ENCODE results near the gene HEYL. TPM values are rescaled to one million over a fixed set of nuclear protein-coding genes. Genes with fewer than 3 reads are reported as not detected.
A peak's percentile ranks its signal among the peaks of the same experiment; 100 is the strongest.

The HEYL gene
- total and polyA plus RNA-seq, 4 donors, result 7.6 to 19.6 (median 10.9) TPM

- peaks cover 0 to 2% (median 2%) of the 10 kb centered on the region in 3 donors for H3K27me3 ChIP-seq (ENCODE audit: control insufficient read depth in 3 of 3, insufficient read depth in 3 of 3, low read length in 2 of 3)
- H3K9me3 ChIP-seq (ENCODE audit: control insufficient read depth in 4 of 4, insufficient read depth in 3 of 4, low read length in 3 of 4), result no peaks in the 10 kb centered on the region
- DNase-seq, result no peak
- H3K36me3 ChIP-seq (ENCODE audit: control insufficient read depth in 4 of 4, insufficient read depth in 4 of 4, low read length in 4 of 4), result peaks cover 0 to 8% (median 0%) of the 10 kb centered on the region in 4 donors
- no peak for TF ChIP-seq CTCF (IDR thresholded peaks at IDR 0.05; ENCODE audit: control extremely low read depth, extremely low read depth)
- no peak for ATAC-seq (ENCODE audit: insufficient read depth, low FRiP score)
- peak overlapping the region; percentile 5 to 69 for H3K27ac ChIP-seq (ENCODE audit: low read depth in 1 of 2, low read length in 1 of 2)
- H3K4me1 ChIP-seq (ENCODE audit: control insufficient read depth in 5 of 5, insufficient read depth in 5 of 5, low read length in 5 of 5), result peaks cover 0 to 25% (median 7%) of the 10 kb centered on the region in 5 donors
- H3K9ac ChIP-seq (ENCODE audit: insufficient read depth in 1 of 2, low read length in 2 of 2), result no peak overlapping the region
- H3K4me3 ChIP-seq, result no peak overlapping the region
- WGBS, 2 donors, result 84 to 87% methylated on average over 16 of the region's 16 CpGs
Measured at GRCh38 chr1:39626646-39627045, 12.8 kb downstream of the HEYL start.

GRCh38 chr1:39625462-39626273, 13.8 kb downstream of the HEYL start:
- H3K4me3 ChIP-seq, result no peak overlapping the region
- no peak overlapping the region for H3K9ac ChIP-seq (ENCODE audit: insufficient read depth in 1 of 2, low read length in 2 of 2)
- ATAC-seq (ENCODE audit: insufficient read depth, low FRiP score), result peak; percentile 20
- no peak for TF ChIP-seq CTCF (IDR thresholded peaks at IDR 0.05; ENCODE audit: control extremely low read depth, extremely low read depth)
- DNase-seq, result peak; percentile 90 to 95 (median 91)
- peaks cover 0 to 2% (median 2%) of the 10 kb centered on the region in 3 donors for H3K27me3 ChIP-seq (ENCODE audit: control insufficient read depth in 3 of 3, insufficient read depth in 3 of 3, low read length in 2 of 3)
- H3K4me1 ChIP-seq (ENCODE audit: control insufficient read depth in 5 of 5, insufficient read depth in 5 of 5, low read length in 5 of 5), result peaks cover 0 to 25% (median 7%) of the 10 kb centered on the region in 5 donors
- H3K9me3 ChIP-seq (ENCODE audit: control insufficient read depth in 4 of 4, insufficient read depth in 3 of 4, low read length in 3 of 4), result no peaks in the 10 kb centered on the region
- H3K36me3 ChIP-seq (ENCODE audit: control insufficient read depth in 4 of 4, insufficient read depth in 4 of 4, low read length in 4 of 4), result peaks cover 0 to 8% (median 0%) of the 10 kb centered on the region in 4 donors
- peak overlapping the region; percentile 34 to 69 for H3K27ac ChIP-seq (ENCODE audit: low read depth in 1 of 2, low read length in 1 of 2)
- WGBS, 2 donors, result 76 to 80% methylated on average over 11 of the region's 11 CpGs

- Histone ChIP-seq H3K36me3 (ENCODE audit: control insufficient read depth in 4 of 4, insufficient read depth in 4 of 4, low read length in 4 of 4) (peaks cover 0 to 6% (median 0%) of the 10 kb centered on the region in 4 donors), H3K27me3 (ENCODE audit: control insufficient read depth in 3 of 3, insufficient read depth in 3 of 3, low read length in 2 of 3) (peaks cover 0 to 2% (median 2%) of the 10 kb centered on the region in 3 donors), H3K9ac (ENCODE audit: insufficient read depth in 1 of 2, low read length in 2 of 2) (no peak overlapping the region), H3K27ac (ENCODE audit: low read depth in 1 of 2, low read length in 1 of 2) (peak overlapping the region; percentile 17 to 48), H3K4me1 (ENCODE audit: control insufficient read depth in 5 of 5, insufficient read depth in 5 of 5, low read length in 5 of 5) (peaks cover 0 to 25% (median 7%) of the 10 kb centered on the region in 5 donors), H3K9me3 (ENCODE audit: control insufficient read depth in 4 of 4, insufficient read depth in 3 of 4, low read length in 3 of 4) (no peaks in the 10 kb centered on the region), H3K4me3 (no peak overlapping the region)
- 75 to 84% methylated on average over 8 of the region's 8 CpGs for WGBS, 2 donors
- ATAC-seq (ENCODE audit: insufficient read depth, low FRiP score) (no peak), DNase-seq (no peak)
- no peak for TF ChIP-seq CTCF (IDR thresholded peaks at IDR 0.05; ENCODE audit: control extremely low read depth, extremely low read depth)
Measured at GRCh38 chr1:39625009-39625408, 14.4 kb downstream of the HEYL start.
